ENCODE measurements around the gene MLX. TPM values are rescaled to one million over a fixed set of nuclear protein-coding genes. Genes with fewer than 3 reads are reported as not detected.

MLX gene
- total and polyA plus RNA-seq, 10 of the 15 experiments (the other 5 are each of a cell fraction or from before 2014, with no cell fraction given) = 34.4 to 65.0 (median 44.4) TPM

GRCh38 chr17:42517516-42517915 lies 49.4 kb upstream of the MLX start (continued):
- TF ChIP-seq E2F4 (IDR thresholded peaks at IDR 0.05; ENCODE audit: low read depth, low read length) (no peak), STAT1 (conservative IDR thresholded peaks at IDR 0.05) (no peak), PRDM15 (CRISPR knock-in tag; IDR thresholded peaks at IDR 0.05) (no peak), POLR2AphosphoS5 (IDR thresholded peaks at IDR 0.05; ENCODE audit: low read length) (no peak), ETV6 (conservative IDR thresholded peaks at IDR 0.05 in 1 of 2, IDR thresholded peaks at IDR 0.05 in 1 of 2; ENCODE audit: borderline replicate concordance in 1 of 2, low read depth in 1 of 2) (no peak), PKNOX1 (IDR thresholded peaks at IDR 0.05) (no peak), REST (IDR thresholded peaks at IDR 0.05; ENCODE audit: low read depth, low read length) (no peak), SKIL (IDR thresholded peaks at IDR 0.05; ENCODE audit: low read depth, poor library complexity, severe bottlenecking) (no peak), CEBPB (IDR thresholded peaks at IDR 0.05; ENCODE audit: borderline replicate concordance in 1 of 2, low read depth in 2 of 2, low read length in 2 of 2) (no peak), BMI1 (IDR thresholded peaks at IDR 0.05; ENCODE audit: borderline replicate concordance) (no peak), PML (IDR thresholded peaks at IDR 0.05; ENCODE audit: low read length) (no peak), LARP7 (IDR thresholded peaks at IDR 0.05) (no peak), BACH1 (IDR thresholded peaks at IDR 0.05; ENCODE audit: borderline replicate concordance) (peak; percentile 39; the same call in 1 of the 2 replicates), SUZ12 (IDR thresholded peaks at IDR 0.05; ENCODE audit: unreplicated experiment) (no peak), HCFC1 (IDR thresholded peaks at IDR 0.05; ENCODE audit: low read length) (no peak), FOS (IDR thresholded peaks at IDR 0.05; ENCODE audit: borderline replicate concordance, extremely low read depth, insufficient read length) (no peak), MEF2A (IDR thresholded peaks at IDR 0.05; ENCODE audit: insufficient read depth, low read depth, low read length) (no peak), ATF3 (IDR thresholded peaks at IDR 0.05; ENCODE audit: borderline replicate concordance, extremely low read depth, low read depth, low read length) (no peak)
